ENCODE data around the gene ZNF433.
A peak's percentile ranks its signal among the peaks of the same experiment; 100 is the strongest.

Gene ZNF433

GRCh38 chr19:11987405-11988281, 47.8 kb downstream of the ZNF433 start:
- peak; percentile 91 for DNase-seq

- DNase-seq = no peak
Observed at GRCh38 chr19:11986754-11987153, 48.7 kb downstream of the ZNF433 start.

- no peak for DNase-seq
Observed at GRCh38 chr19:11984986-11985385, 50.5 kb downstream of the ZNF433 start.

GRCh38 chr19:11982526-11982925, 53.0 kb downstream of the ZNF433 start:
- DNase-seq = no peak

GRCh38 chr19:11979527-11979926, 56.0 kb downstream of the ZNF433 start:
- no peak for DNase-seq

- no peak for DNase-seq
Observed at GRCh38 chr19:11978492-11979100, 56.9 kb downstream of the ZNF433 start.

GRCh38 chr19:11973019-11973810, 62.3 kb downstream of the ZNF433 start:
- DNase-seq = no peak

GRCh38 chr19:11971041-11971440, 64.4 kb downstream of the ZNF433 start:
- no peak for DNase-seq

- no peak for DNase-seq
Observed at GRCh38 chr19:11970174-11970573, 65.3 kb downstream of the ZNF433 start.

- DNase-seq = peak; percentile 91
Observed at GRCh38 chr19:11964858-11965645, 70.4 kb downstream of the ZNF433 start, which contains the start of gene ZNF763. Gene ZNF763 (plus strand): TSS chr19:11965040. CDS start chr19:11965209, 169 bp downstream.

All from CD4-positive, alpha-beta T cell treated with Interleukin-15 for 1 hour (primary cell).